ENCODE measurements around the gene RBM47. TPM values are rescaled to one million over a fixed set of nuclear protein-coding genes. Genes with fewer than 3 reads are reported as not detected.
"Not testable (repeated sequence)": the region's sequence is repeated elsewhere in the genome, so short reads cannot be mapped to it uniquely, and the experiment has no call there.

Gene RBM47
- total RNA-seq, 1 donor from 2014 or later = 7.1 TPM

DNA sequence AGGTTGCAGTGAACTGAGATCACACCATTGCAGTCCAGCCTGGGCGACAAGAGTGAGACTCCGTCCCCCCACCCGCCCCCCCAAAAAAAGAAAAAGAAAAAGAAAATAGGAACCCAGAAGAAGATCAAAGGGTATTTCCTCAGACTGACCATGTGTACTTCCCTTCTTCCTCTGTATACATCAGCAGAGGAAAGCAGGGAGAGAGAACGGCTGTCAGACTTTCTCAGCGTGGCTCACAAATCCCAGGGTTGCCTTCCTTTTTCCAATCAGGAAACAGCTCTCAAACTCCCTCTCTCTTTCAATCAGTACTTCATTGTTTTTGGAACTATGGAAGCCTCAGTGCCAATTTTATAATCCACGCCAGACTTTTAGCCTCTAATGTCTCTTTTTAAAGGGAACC lies 235.4 kb downstream of the RBM47 start:
- Histone ChIP-seq H3K4me1 (no peaks in the 10 kb centered on the region), H3K27me3 (no peaks in the 10 kb centered on the region), H3K9me3 (no peaks in the 10 kb centered on the region), H3K36me3 (no peaks in the 10 kb centered on the region), H3K4me3 (no peak overlapping the region), H3K27ac (no peak overlapping the region)
- DNase-seq (ENCODE audit: low spot score in 2 of 2) = no peak
- TF ChIP-seq, protein P1, sequence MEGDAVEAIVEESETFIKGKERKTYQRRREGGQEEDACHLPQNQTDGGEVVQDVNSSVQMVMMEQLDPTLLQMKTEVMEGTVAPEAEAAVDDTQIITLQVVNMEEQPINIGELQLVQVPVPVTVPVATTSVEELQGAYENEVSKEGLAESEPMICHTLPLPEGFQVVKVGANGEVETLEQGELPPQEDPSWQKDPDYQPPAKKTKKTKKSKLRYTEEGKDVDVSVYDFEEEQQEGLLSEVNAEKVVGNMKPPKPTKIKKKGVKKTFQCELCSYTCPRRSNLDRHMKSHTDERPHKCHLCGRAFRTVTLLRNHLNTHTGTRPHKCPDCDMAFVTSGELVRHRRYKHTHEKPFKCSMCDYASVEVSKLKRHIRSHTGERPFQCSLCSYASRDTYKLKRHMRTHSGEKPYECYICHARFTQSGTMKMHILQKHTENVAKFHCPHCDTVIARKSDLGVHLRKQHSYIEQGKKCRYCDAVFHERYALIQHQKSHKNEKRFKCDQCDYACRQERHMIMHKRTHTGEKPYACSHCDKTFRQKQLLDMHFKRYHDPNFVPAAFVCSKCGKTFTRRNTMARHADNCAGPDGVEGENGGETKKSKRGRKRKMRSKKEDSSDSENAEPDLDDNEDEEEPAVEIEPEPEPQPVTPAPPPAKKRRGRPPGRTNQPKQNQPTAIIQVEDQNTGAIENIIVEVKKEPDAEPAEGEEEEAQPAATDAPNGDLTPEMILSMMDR (IDR thresholded peaks at IDR 0.05) = no peak
- intact Hi-C loops (cut with DNase I) = no loop called here

GRCh38 chr4:40392241-40392640 lies 237.4 kb downstream of the RBM47 start:
- DNase-seq (ENCODE audit: low spot score in 2 of 2); intact Hi-C loops (cut with DNase I); H3K4me1 ChIP-seq; H3K36me3 ChIP-seq; H3K4me3 ChIP-seq; H3K27me3 ChIP-seq; H3K9me3 ChIP-seq; H3K27ac ChIP-seq: not testable (repeated sequence)

DNA sequence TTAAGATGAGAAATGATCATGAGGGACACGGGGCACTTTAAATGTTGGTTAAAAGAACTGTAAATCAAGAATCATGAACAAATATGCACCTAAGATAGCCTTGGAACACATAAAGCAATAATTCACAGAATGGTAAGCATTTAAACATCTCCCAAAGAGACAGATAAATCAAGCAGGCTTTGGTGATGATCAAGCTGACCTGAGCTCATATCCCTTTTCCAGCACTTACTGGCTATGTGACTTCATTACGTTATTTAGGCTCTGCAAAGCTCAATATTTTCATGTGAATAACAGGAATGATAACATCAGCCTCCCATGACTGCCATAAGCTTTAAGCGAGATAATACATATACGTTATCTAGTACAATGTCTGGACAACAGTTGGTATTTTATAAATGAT lies 239.7 kb downstream of the RBM47 start:
- Histone ChIP-seq H3K4me3 (no peak overlapping the region), H3K4me1 (no peaks in the 10 kb centered on the region), H3K27ac (no peak overlapping the region), H3K27me3 (no peaks in the 10 kb centered on the region), H3K9me3 (no peaks in the 10 kb centered on the region), H3K36me3 (no peaks in the 10 kb centered on the region)
- TF ChIP-seq, protein P1 (IDR thresholded peaks at IDR 0.05) = no peak
- intact Hi-C loops (cut with DNase I) = no loop called here
- no peak for DNase-seq (ENCODE audit: low spot score in 2 of 2)

DNA sequence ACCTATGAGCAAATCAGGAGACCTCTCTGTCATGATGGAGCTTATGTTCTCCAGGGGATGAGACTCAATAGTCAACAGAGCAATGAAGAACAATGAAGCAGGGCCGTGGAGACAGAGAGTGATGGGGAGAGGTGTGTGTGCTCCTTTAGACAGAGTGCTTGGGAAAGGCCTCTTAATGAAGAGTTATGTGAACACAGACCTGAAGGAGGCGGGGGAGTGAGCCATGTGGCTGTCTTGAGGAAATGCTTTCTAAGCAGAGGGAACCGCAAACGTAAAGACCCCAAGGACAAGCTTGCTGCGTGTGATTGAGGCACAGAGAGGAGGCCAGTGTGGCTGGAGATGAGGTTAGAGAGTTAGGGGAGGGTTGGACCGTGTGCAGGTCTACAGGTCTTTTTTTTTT lies 241.4 kb downstream of the RBM47 start:
- no peaks in the 10 kb centered on the region for H3K9me3 ChIP-seq
- intact Hi-C loops (cut with DNase I) = no loop called here
- no peak overlapping the region for H3K4me3 ChIP-seq
- no peak overlapping the region for H3K27ac ChIP-seq
- no peaks in the 10 kb centered on the region for H3K36me3 ChIP-seq
- no peaks in the 10 kb centered on the region for H3K27me3 ChIP-seq
- TF ChIP-seq, protein P1 (IDR thresholded peaks at IDR 0.05) = no peak
- DNase-seq (ENCODE audit: low spot score in 2 of 2) = no peak
- H3K4me1 ChIP-seq = no peaks in the 10 kb centered on the region

- H3K9me3 ChIP-seq = no peaks in the 10 kb centered on the region
- no peaks in the 10 kb centered on the region for H3K36me3 ChIP-seq
- TF ChIP-seq, protein P1 (IDR thresholded peaks at IDR 0.05) = no peak
- intact Hi-C loops (cut with DNase I) = no loop called here
- no peak overlapping the region for H3K27ac ChIP-seq
- no peak overlapping the region for H3K4me3 ChIP-seq
- no peaks in the 10 kb centered on the region for H3K27me3 ChIP-seq
- no peaks in the 10 kb centered on the region for H3K4me1 ChIP-seq
- no peak for DNase-seq (ENCODE audit: low spot score in 2 of 2)
Observed at GRCh38 chr4:40380647-40381046, 249.0 kb downstream of the RBM47 start.

DNA sequence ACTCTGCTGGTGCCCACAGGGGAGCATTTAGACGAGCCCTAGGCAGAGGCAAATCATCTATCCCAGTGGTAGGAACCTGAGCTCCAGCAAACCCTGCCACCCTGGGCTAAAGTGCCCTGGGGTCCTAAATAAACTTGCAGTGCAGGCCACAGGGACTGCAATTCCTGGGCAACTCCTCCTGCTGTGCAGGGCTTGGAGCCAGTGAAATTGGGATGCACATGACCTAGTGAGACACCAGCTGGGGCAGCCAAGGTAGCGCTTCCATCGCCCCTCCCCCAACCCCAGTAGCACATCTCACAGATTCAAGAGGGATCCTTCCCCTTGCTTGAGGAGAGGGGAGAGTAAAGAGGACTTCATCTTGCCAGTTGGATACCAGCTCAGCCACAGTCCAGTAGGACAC lies 250.4 kb downstream of the RBM47 start:
- H3K4me3 ChIP-seq = no peak overlapping the region
- no peaks in the 10 kb centered on the region for H3K4me1 ChIP-seq
- intact Hi-C loops (cut with DNase I) = no loop called here

More for the DNA sequence above, 250.4 kb downstream of the RBM47 start:
- TF ChIP-seq, protein P1 (IDR thresholded peaks at IDR 0.05) = no peak
- no peaks in the 10 kb centered on the region for H3K27me3 ChIP-seq
- H3K36me3 ChIP-seq = no peaks in the 10 kb centered on the region
- DNase-seq (ENCODE audit: low spot score in 2 of 2) = no peak
- H3K27ac ChIP-seq = no peak overlapping the region
- H3K9me3 ChIP-seq = no peaks in the 10 kb centered on the region

Data from ascending aorta (tissue), 2 donors.